ENCODE data around the gene LPAR2.

DNA sequence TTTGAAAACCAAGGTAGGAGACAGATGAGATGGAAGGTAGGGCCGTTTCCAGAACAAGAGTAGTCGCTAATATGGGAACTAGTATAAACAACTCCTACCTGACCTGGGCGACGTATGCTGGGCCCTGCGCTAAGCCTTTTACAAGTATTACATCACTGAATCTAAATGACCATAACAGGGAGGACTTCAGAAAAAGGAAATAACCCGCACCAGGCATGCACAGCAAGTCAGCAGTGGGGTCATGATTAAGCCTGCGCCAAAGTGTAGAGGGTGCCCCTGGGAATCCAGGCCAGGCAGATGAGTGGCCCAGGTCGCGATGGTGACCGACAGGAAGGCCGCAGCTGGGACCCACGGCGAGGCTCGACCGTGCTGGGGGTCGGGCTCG is 34.8 kb upstream of the LPAR2 start:
- no peak for TF ChIP-seq MAFF (IDR thresholded peaks at IDR 0.05; ENCODE audit: low read depth, low read length)
- TF ChIP-seq HNF4G (IDR thresholded peaks at IDR 0.05; ENCODE audit: borderline replicate concordance, low read depth, low read length) = no peak
- no peak for TF ChIP-seq HNF4G (CRISPR knock-in tag; IDR thresholded peaks at IDR 0.05; ENCODE audit: borderline replicate concordance, low read depth)
- no peak for TF ChIP-seq ZFX (CRISPR knock-in tag; IDR thresholded peaks at IDR 0.05; ENCODE audit: low read depth)
- no peak for TF ChIP-seq HDAC6 (IDR thresholded peaks at IDR 0.05; ENCODE audit: low read depth, low read length)

All from HepG2 (cell line).